ENCODE results near the gene FRAT1.

The FRAT1 gene

DNA sequence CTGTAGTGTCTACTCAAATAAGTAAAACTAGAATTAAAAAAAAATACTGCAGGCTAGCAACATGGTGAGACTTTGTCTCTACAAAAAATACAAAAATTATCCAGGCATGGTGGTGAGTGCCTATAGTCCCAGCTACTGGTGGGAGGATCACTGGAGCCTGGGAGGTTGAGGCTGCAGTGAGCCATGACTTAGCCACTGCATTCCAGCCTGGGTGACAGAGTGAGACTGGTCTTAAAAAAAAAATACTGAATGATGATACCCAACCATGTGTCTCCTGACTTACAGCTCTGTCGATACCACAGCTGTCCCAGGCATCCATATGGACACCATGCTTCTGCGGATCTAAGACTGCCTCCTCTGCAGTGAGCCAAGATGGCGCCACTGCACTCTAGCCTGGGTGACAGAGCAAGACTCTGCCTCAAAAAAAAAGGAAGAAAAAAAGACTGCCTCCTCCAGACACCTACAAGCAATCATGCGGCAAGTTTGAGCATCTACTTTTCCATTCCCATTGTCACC is 7.9 kb upstream of the FRAT1 start:
- H3K4me1 ChIP-seq (ENCODE audit: control insufficient read depth, insufficient read depth, low read length): no peaks in the 10 kb centered on the region
- no peak overlapping the region for H3K4me3 ChIP-seq (ENCODE audit: low read length)
- H3K9me3 ChIP-seq (ENCODE audit: control insufficient read depth, insufficient read depth, low read length): no peaks in the 10 kb centered on the region
- no peaks in the 10 kb centered on the region for H3K27me3 ChIP-seq (ENCODE audit: control insufficient read depth, insufficient read depth, low read length)
- whole genome bisulfite sequencing (ENCODE audit: insufficient coverage, insufficient read length): no CpG with 5 or more reads among the region's 4 CpGs
- H3K36me3 ChIP-seq (ENCODE audit: control insufficient read depth, insufficient read depth, low read length): no peaks in the 10 kb centered on the region
- DNase-seq (ENCODE audit: low read depth, low spot score): no peak
- H3K27ac ChIP-seq (ENCODE audit: low read length): no peak overlapping the region

GRCh38 chr10:97312897-97313296 is 6.2 kb upstream of the FRAT1 start:
- H3K4me1 ChIP-seq (ENCODE audit: control insufficient read depth, insufficient read depth, low read length): no peaks in the 10 kb centered on the region
- H3K27me3 ChIP-seq (ENCODE audit: control insufficient read depth, insufficient read depth, low read length): no peaks in the 10 kb centered on the region
- H3K4me3 ChIP-seq (ENCODE audit: low read length): no peak overlapping the region
- no peak for DNase-seq (ENCODE audit: low read depth, low spot score)
- H3K36me3 ChIP-seq (ENCODE audit: control insufficient read depth, insufficient read depth, low read length): no peaks in the 10 kb centered on the region
- H3K27ac ChIP-seq (ENCODE audit: low read length): no peak overlapping the region
- no CpG with 5 or more reads among the region's 6 CpGs for WGBS (ENCODE audit: insufficient coverage, insufficient read length)
- H3K9me3 ChIP-seq (ENCODE audit: control insufficient read depth, insufficient read depth, low read length): no peaks in the 10 kb centered on the region

GRCh38 chr10:97314671-97315070 is 4.4 kb upstream of the FRAT1 start:
- Histone ChIP-seq H3K4me3 (ENCODE audit: low read length) (no peak overlapping the region), H3K27ac (ENCODE audit: low read length) (no peak overlapping the region), H3K36me3 (ENCODE audit: control insufficient read depth, insufficient read depth, low read length) (no peaks in the 10 kb centered on the region), H3K27me3 (ENCODE audit: control insufficient read depth, insufficient read depth, low read length) (no peaks in the 10 kb centered on the region), H3K9me3 (ENCODE audit: control insufficient read depth, insufficient read depth, low read length) (no peaks in the 10 kb centered on the region), H3K4me1 (ENCODE audit: control insufficient read depth, insufficient read depth, low read length) (peaks cover 2% of the 10 kb centered on the region; the same call in 1 of the 2 replicates)
- no CpG with 5 or more reads among the region's 4 CpGs for WGBS (ENCODE audit: insufficient coverage, insufficient read length)
- DNase-seq (ENCODE audit: low read depth, low spot score): no peak

DNA sequence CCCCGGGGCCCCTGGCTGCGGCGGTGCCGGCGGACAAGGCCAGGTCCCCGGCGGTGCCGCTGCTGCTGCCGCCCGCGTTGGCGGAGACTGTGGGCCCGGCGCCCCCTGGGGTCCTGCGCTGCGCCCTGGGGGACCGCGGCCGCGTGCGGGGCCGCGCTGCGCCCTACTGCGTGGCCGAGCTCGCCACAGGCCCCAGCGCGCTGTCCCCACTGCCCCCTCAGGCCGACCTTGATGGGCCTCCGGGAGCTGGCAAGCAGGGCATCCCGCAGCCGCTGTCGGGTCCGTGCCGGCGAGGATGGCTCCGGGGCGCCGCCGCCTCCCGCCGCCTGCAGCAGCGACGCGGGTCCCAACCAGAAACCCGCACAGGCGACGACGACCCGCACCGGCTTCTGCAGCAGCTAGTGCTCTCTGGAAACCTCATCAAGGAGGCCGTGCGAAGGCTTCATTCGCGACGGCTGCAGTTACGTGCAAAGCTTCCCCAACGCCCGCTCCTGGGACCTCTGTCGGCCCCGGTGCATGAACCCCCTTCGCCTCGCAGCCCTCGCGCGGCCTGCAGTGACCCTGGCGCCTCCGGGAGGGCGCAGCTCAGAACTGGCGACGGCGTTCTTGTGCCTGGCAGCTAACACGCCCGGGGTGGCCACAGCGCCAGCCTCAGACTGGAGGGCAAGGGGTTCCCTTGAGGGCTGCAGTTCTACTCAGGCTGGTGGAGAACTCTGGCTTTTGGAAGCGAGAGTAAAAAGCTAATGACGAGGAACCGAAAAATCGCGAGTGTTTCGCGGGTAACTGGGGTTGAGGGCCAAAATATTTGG is 804 bp downstream of the FRAT1 start:
- DNase-seq (ENCODE audit: low read depth, low spot score): no peak
- Histone ChIP-seq H3K27me3 (ENCODE audit: control insufficient read depth, insufficient read depth, low read length) (peaks cover 9% of the 10 kb centered on the region; the same call in 1 of the 2 replicates), H3K4me1 (ENCODE audit: control insufficient read depth, insufficient read depth, low read length) (peaks cover 4% of the 10 kb centered on the region; the same call in 1 of the 2 replicates), H3K4me3 (ENCODE audit: low read length) (peak overlapping the region; percentile 83; the same call in 1 of the 2 replicates), H3K27ac (ENCODE audit: low read length) (no peak overlapping the region), H3K9me3 (ENCODE audit: control insufficient read depth, insufficient read depth, low read length) (no peaks in the 10 kb centered on the region), H3K36me3 (ENCODE audit: control insufficient read depth, insufficient read depth, low read length) (no peaks in the 10 kb centered on the region)
- no CpG with 5 or more reads among the region's 83 CpGs for WGBS (ENCODE audit: insufficient coverage, insufficient read length)

GRCh38 chr10:97320480-97321031 is 1.5 kb downstream of the FRAT1 start:
- no CpG with 5 or more reads among the region's 24 CpGs for WGBS (ENCODE audit: insufficient coverage, insufficient read length)

DNA sequence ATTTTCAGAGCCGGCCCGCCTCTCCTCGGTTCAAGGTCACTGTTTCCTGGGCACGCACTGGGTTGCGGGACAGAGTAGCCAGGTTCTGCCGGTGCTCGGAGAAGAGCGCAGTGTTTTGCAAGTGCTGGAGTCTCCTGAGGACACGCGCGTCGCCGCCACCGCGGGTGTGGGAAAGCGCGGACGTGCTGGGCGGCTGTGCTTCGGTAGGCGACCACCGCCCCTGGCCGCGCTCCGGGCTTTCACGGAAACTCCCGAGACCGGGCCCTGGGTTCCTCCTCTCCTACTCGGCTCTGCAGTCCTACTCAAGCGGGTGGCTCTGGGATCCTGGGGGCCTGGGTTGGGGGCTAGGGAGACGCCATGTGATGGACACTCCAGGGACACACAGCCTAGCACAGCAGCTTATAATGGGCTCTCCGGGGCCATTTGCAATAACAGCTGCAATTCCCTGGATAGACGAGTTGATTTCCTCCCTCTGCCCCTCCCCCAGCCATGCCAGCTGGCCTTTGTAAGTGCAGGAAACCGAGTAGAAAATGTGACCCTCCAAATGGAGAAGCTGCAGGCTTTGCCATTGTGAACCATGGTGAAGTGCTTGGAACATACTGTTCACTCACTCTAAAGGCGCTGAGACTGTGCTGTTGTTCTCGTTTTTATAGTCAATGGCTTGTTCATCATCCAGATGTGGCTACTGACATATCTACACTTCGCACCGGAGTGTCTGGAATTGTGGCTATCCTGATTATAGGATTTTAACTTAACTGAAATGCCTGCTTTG is 2.1 kb downstream of the FRAT1 start:
- WGBS (ENCODE audit: insufficient coverage, insufficient read length): no CpG with 5 or more reads among the region's 38 CpGs
- H3K36me3 ChIP-seq (ENCODE audit: control insufficient read depth, insufficient read depth, low read length): no peaks in the 10 kb centered on the region
- DNase-seq (ENCODE audit: low read depth, low spot score): no peak
- no peaks in the 10 kb centered on the region for H3K9me3 ChIP-seq (ENCODE audit: control insufficient read depth, insufficient read depth, low read length)
- H3K4me3 ChIP-seq (ENCODE audit: low read length): peak overlapping the region; percentile 35; the same call in 1 of the 2 replicates
- peaks cover 9% of the 10 kb centered on the region; the same call in 1 of the 2 replicates for H3K27me3 ChIP-seq (ENCODE audit: control insufficient read depth, insufficient read depth, low read length)
- H3K27ac ChIP-seq (ENCODE audit: low read length): no peak overlapping the region
- H3K4me1 ChIP-seq (ENCODE audit: control insufficient read depth, insufficient read depth, low read length): peaks cover 6% of the 10 kb centered on the region; the same call in 1 of the 2 replicates

More at GRCh38 chr10:97320480-97321031, 1.5 kb downstream of the FRAT1 start:
- Histone ChIP-seq H3K36me3 (ENCODE audit: control insufficient read depth, insufficient read depth, low read length) (no peaks in the 10 kb centered on the region), H3K4me1 (ENCODE audit: control insufficient read depth, insufficient read depth, low read length) (peaks cover 4% of the 10 kb centered on the region; the same call in 1 of the 2 replicates), H3K27me3 (ENCODE audit: control insufficient read depth, insufficient read depth, low read length) (peaks cover 9% of the 10 kb centered on the region; the same call in 1 of the 2 replicates), H3K4me3 (ENCODE audit: low read length) (peak overlapping the region; percentile 83; the same call in 1 of the 2 replicates), H3K9me3 (ENCODE audit: control insufficient read depth, insufficient read depth, low read length) (no peaks in the 10 kb centered on the region), H3K27ac (ENCODE audit: low read length) (no peak overlapping the region)
- DNase-seq (ENCODE audit: low read depth, low spot score): no peak

DNA sequence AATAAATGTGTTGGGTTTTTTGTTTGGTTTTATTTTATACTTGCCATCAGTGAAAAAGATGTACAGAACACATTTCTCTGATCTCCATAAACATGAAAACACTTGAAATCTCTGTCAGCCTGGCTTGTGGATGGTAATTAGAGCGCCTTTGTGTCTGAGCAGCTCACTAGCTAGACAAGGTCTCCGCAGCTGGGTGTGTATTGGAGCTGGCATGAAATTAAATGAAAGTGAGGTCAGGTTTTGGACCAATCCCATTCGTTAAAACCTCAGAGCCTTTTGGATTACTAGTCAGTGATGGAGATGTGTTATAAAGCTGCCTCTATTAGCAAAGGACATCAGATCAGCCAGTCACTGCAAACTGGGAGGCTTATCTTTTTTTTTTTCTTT is 2.7 kb downstream of the FRAT1 start:
- no peaks in the 10 kb centered on the region for H3K36me3 ChIP-seq (ENCODE audit: control insufficient read depth, insufficient read depth, low read length)

DNA sequence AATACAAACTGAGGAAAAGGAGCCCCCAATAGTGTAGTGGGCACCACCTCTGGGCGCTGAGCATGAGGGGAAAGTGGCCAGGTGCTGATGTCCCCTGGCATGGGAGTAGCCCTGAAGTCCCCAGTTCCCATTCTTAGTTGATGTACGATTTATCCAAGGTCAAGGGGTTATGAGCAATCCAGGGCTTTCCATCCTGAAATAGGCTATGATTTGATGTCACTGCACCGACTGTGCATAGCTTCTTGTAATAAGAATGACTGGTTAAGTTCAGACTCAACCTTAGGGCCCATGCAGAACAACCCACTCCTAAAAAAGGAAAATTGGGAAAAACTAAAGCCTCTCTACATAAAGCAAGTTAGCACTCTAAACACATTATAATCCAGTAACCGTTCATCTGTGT is 4.4 kb downstream of the FRAT1 start:
- H3K36me3 ChIP-seq (ENCODE audit: control insufficient read depth, insufficient read depth, low read length): no peaks in the 10 kb centered on the region
- no CpG with 5 or more reads among the region's 4 CpGs for WGBS (ENCODE audit: insufficient coverage, insufficient read length)
- no peak overlapping the region for H3K4me3 ChIP-seq (ENCODE audit: low read length)
- H3K27ac ChIP-seq (ENCODE audit: low read length): no peak overlapping the region
- DNase-seq (ENCODE audit: low read depth, low spot score): no peak
- no peaks in the 10 kb centered on the region for H3K9me3 ChIP-seq (ENCODE audit: control insufficient read depth, insufficient read depth, low read length)
- peaks cover 9% of the 10 kb centered on the region; the same call in 1 of the 2 replicates for H3K27me3 ChIP-seq (ENCODE audit: control insufficient read depth, insufficient read depth, low read length)
- peaks cover 6% of the 10 kb centered on the region; the same call in 1 of the 2 replicates for H3K4me1 ChIP-seq (ENCODE audit: control insufficient read depth, insufficient read depth, low read length)

More for the DNA sequence above, 2.7 kb downstream of the FRAT1 start:
- no CpG with 5 or more reads among the region's 3 CpGs for WGBS (ENCODE audit: insufficient coverage, insufficient read length)
- no peak for DNase-seq (ENCODE audit: low read depth, low spot score)
- no peak overlapping the region for H3K4me3 ChIP-seq (ENCODE audit: low read length)
- H3K4me1 ChIP-seq (ENCODE audit: control insufficient read depth, insufficient read depth, low read length): peaks cover 6% of the 10 kb centered on the region; the same call in 1 of the 2 replicates
- no peaks in the 10 kb centered on the region for H3K9me3 ChIP-seq (ENCODE audit: control insufficient read depth, insufficient read depth, low read length)
- H3K27me3 ChIP-seq (ENCODE audit: control insufficient read depth, insufficient read depth, low read length): peaks cover 9% of the 10 kb centered on the region; the same call in 1 of the 2 replicates
- H3K27ac ChIP-seq (ENCODE audit: low read length): no peak overlapping the region

DNA sequence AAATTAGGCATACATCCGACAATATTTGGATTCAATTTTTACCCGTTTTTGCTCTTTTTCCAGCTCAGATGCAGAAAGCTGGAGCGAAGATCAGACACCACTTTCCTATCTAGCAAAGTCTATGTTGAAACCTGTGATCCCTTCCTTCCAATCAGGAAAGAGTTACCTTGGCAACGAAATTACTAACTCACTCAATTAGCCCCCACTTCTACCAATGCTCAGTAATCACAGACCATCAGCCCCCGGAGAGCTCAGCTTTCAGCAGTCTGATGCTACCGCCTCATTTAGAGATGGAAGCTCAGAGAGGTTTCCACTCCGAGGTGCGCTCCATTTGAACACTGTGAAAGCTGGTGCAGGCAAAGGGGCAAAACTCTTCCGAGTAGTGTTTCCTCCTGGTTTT is 6.7 kb downstream of the FRAT1 start:
- WGBS (ENCODE audit: insufficient coverage, insufficient read length): no CpG with 5 or more reads among the region's 9 CpGs
- H3K27ac ChIP-seq (ENCODE audit: low read length): no peak overlapping the region
- DNase-seq (ENCODE audit: low read depth, low spot score): no peak
- H3K9me3 ChIP-seq (ENCODE audit: control insufficient read depth, insufficient read depth, low read length): no peaks in the 10 kb centered on the region
- no peak overlapping the region for H3K4me3 ChIP-seq (ENCODE audit: low read length)
- peaks cover 3% of the 10 kb centered on the region; the same call in 1 of the 2 replicates for H3K27me3 ChIP-seq (ENCODE audit: control insufficient read depth, insufficient read depth, low read length)
- H3K4me1 ChIP-seq (ENCODE audit: control insufficient read depth, insufficient read depth, low read length): peaks cover 5% of the 10 kb centered on the region; the same call in 1 of the 2 replicates
- H3K36me3 ChIP-seq (ENCODE audit: control insufficient read depth, insufficient read depth, low read length): peaks cover 4% of the 10 kb centered on the region; the same call in 1 of the 2 replicates

Measured in iPS DF 6.9 (cell line).